GM12892 (cell line): Measurements from ENCODE around the gene BPIFA1.

ENCODE experiments used
- POLR2A ChIP-seq: IDR thresholded peaks from 2 replicates; pipeline ENCODE4 v1.6.1; 2011; ENCODE audit warnings: low read depth, low read length, control low read depth
- POLR2AphosphoS5 ChIP-seq: IDR thresholded peaks from 2 replicates; pipeline ENCODE4 v1.6.1; 2011; ENCODE audit warnings: low read depth, low read length, control low read depth
- TAF1 ChIP-seq: IDR thresholded peaks from 2 replicates; pipeline ENCODE4 v1.6.1; 2011; ENCODE audit warnings: low read depth, mild to moderate bottlenecking, control low read depth, low read length, borderline replicate concordance

DNA sequence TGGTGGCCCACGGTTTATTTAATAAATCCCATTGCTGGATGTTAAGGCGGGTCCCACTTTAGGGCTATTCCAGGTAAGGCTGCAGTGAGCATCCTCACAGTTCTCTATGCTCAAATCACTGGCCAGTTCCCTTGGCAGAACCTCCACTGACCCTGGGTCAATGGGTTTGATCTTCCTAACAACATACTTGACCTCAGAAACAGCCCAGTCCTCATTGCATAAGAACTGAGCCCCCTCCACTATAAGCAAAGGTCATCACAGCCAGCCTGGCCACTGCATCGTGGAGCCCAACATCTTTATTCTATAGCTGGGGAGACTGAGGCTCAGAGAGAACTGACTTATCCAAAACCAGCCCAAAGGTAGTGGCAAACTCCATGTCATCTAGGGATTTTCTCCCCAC, 42.9 kb downstream of the BPIFA1 start:
- TF ChIP-seq POLR2AphosphoS5 (no peak), TAF1 (no peak), POLR2A (no peak)
